Esophagus muscularis mucosa (tissue), 3 donors: ENCODE measurements around the gene DENND1C.

ENCODE experiments used
- CTCF ChIP-seq, 3 experiments: fragments of 200-600 bp in 2 of 3; fragments of 450-650 bp in 1 of 3; sonication (generic) in 2 of 3; IDR thresholded peaks; one replicate each; pipeline ENCODE4 v1.5.1; 2017 to 2019; ENCODE audit warnings: antibody characterized with exemption in 3 of 3, mild to moderate bottlenecking in 2 of 3, moderate library complexity in 1 of 3
- POLR2AphosphoS5 ChIP-seq, 2 donors: sonication (generic); formaldehyde crosslinking; IDR thresholded peaks; one replicate each; pipeline ENCODE4 v1.6.1; 2017; ENCODE audit warnings: antibody characterized with exemption in 2 of 2

GRCh38 chr19:6425732-6426620 is 55.6 kb downstream of the DENND1C start:
- TF ChIP-seq POLR2AphosphoS5 (IDR thresholded peaks at IDR 0.05), result no peak
- no peak for TF ChIP-seq CTCF (IDR thresholded peaks at IDR 0.05)
